Gastrocnemius medialis (tissue), 4 donors: ENCODE data around the gene JADE1.

Experiments
- CTCF ChIP-seq, 5 experiments: fragments of 450-650 bp in 3 of 5; fragments of 200-600 bp in 2 of 5; sonication (generic) in 2 of 5; IDR thresholded peaks in 4 of 5; conservative IDR thresholded peaks in 1 of 5; 1 replicate in 4 of 5; 2 replicates in 1 of 5; pipeline ENCODE4 v1.5.1; 2016 to 2019; ENCODE audit warnings: antibody characterized with exemption in 5 of 5, mild to moderate bottlenecking in 3 of 5, moderate library complexity in 3 of 5
- POLR2A ChIP-seq, 2 donors: fragments of 450-650 bp; IDR thresholded peaks; one replicate each; pipeline ENCODE4 v1.6.1; 2017; ENCODE audit warnings: antibody characterized with exemption in 2 of 2, mild to moderate bottlenecking in 2 of 2, moderate library complexity in 2 of 2

- TF ChIP-seq CTCF (IDR thresholded peaks at IDR 0.05 in 4 of 5, conservative IDR thresholded peaks at IDR 0.05 in 1 of 5) (no peak), POLR2A (IDR thresholded peaks at IDR 0.05) (no peak)
Observed at GRCh38 chr4:128832243-128832625, 22.7 kb downstream of the JADE1 start.
